Tibial artery (tissue), 4 donors: Measurements from ENCODE around the gene ZNF532.
A peak's percentile ranks its signal among the peaks of the same experiment; 100 is the strongest.

ENCODE experiments used
- DNase-seq, 2 donors: peaks; one replicate each; pipeline ENCODE4 v3.0.0-alpha.2; 2019
- H3K27ac ChIP-seq, 2 donors: fragments of 200-600 bp; sonication (generic) in 1 of 2; 1 replicate in 1 of 2; 2 replicates in 1 of 2; pipeline ENCODE4 v1.5.1; 2018 to 2019; ENCODE audit warnings: mild to moderate bottlenecking in 1 of 2
- H3K27me3 ChIP-seq, 2 donors: fragments of 200-600 bp; sonication (generic) in 1 of 2; one replicate each; pipeline versions ENCODE4 v1.5.1 to v1.6.0; 2016 to 2019
- H3K36me3 ChIP-seq, 3 donors: fragments of 200-600 bp; sonication (generic) in 2 of 3; one replicate each; pipeline ENCODE4 v1.5.1; 2016 to 2019; ENCODE audit warnings: mild to moderate bottlenecking in 2 of 3
- H3K4me1 ChIP-seq, 4 donors: fragments of 200-600 bp; sonication (generic) in 2 of 4; 1 replicate in 3 of 4; 2 replicates in 1 of 4; pipeline ENCODE4 v1.5.1; 2016 to 2019
- H3K4me3 ChIP-seq, 2 donors: fragments of 200-600 bp; sonication (generic) in 1 of 2; 1 replicate in 1 of 2; 2 replicates in 1 of 2; pipeline ENCODE4 v1.5.1; 2018 to 2019; ENCODE audit warnings: mild to moderate bottlenecking in 2 of 2
- H3K9me3 ChIP-seq, 3 donors: fragments of 200-600 bp; sonication (generic) in 1 of 3; one replicate each; pipeline ENCODE4 v1.5.1; 2016 to 2019
- intact Hi-C: fragments of 100-400 bp; cut with DNase I; formaldehyde crosslinking; loops from one replicate; pipeline ENCODE4 v1.15.0; 2023; ENCODE audit warnings: low total_unique reads
- TF ChIP-seq, protein P1 (sequence below), 2 experiments: fragments of 200-600 bp in 1 of 2; fragments of 450-650 bp in 1 of 2; IDR thresholded peaks; one replicate each; pipeline ENCODE4 v1.5.1; 2017 to 2019; ENCODE audit warnings: antibody characterized with exemption in 2 of 2, mild to moderate bottlenecking in 1 of 2, moderate library complexity in 1 of 2

Gene ZNF532

DNA sequence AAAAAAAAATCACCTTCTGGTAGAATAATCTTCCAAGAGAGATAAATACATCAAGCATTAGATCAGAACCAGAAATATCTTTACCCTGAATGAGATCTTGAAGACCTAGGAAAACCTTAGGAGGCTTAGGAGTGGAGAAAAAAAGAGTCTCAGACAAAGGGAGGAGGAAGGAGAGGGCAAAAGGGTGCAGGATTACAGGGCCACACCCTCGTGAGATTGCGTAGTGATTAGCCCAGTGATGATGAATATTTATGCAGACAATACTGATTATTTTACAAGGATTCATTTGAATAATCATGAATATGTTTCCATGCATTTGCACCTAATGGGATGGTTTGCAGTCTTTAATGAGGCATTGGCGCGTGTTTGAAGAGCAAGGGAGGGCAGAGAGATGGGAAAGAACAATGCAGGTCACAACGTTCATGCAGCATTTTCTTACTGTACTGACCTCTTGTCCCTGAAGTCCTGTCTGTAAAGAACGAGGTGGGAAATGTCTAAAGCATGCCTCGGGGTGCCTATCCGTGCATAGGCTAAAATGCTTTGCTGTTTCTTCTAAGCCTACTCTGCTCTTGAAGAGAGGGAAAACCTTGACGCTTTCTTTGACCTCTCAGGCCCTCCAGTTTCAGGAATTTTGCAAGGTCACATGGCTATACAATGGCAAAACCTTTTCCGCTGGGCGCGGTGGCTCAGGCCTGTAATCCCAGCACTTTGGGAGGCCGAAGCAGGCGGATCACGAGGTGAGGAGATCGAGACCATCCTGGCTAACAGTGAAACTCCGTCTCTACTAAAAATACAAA is 18.6 kb upstream of the ZNF532 start:
- intact Hi-C loops = no loop called here
- no peaks in the 10 kb centered on the region for H3K36me3 ChIP-seq
- TF ChIP-seq, protein P1, sequence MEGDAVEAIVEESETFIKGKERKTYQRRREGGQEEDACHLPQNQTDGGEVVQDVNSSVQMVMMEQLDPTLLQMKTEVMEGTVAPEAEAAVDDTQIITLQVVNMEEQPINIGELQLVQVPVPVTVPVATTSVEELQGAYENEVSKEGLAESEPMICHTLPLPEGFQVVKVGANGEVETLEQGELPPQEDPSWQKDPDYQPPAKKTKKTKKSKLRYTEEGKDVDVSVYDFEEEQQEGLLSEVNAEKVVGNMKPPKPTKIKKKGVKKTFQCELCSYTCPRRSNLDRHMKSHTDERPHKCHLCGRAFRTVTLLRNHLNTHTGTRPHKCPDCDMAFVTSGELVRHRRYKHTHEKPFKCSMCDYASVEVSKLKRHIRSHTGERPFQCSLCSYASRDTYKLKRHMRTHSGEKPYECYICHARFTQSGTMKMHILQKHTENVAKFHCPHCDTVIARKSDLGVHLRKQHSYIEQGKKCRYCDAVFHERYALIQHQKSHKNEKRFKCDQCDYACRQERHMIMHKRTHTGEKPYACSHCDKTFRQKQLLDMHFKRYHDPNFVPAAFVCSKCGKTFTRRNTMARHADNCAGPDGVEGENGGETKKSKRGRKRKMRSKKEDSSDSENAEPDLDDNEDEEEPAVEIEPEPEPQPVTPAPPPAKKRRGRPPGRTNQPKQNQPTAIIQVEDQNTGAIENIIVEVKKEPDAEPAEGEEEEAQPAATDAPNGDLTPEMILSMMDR (IDR thresholded peaks at IDR 0.05) = no peak
- no peaks in the 10 kb centered on the region for H3K9me3 ChIP-seq
- no peak overlapping the region for H3K27ac ChIP-seq
- DNase-seq = no peak
- peaks cover 0 to 21% (median 7%) of the 10 kb centered on the region in 4 donors for H3K4me1 ChIP-seq
- no peaks in the 10 kb centered on the region for H3K27me3 ChIP-seq
- no peak overlapping the region for H3K4me3 ChIP-seq

DNA sequence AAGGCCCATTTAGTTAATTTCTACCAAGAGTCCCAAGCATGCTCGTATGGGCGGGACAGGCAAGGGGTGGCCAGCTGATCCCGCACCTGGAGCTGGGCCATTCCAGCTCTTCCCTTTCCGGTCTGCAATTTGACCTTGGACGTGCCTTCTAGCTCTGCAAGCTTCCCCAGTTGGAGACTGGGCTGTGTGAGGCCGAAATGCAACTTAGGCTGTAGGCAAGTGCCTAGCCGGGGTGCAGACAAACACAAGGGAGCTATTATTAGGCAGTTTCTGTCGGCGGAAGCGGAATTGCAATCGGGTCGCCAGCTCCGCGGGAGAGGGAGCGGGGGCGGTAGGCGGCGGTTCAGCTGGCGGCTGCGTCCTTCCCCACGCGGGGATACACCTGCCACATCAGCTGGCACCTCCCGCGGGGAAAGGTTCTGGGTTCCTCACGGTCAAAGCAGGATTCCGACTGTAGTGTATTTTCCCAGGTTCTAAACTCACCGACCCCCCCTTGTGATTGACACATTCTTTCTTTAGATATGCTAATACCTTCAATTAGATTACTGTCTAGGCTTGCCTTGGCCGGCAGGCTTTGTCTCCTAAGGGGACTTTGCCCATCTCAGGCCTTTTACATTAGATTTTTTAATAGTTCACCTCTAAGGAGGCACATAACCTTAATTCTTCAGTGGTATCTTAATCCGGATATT is 17.1 kb upstream of the ZNF532 start:
- no peaks in the 10 kb centered on the region for H3K36me3 ChIP-seq
- DNase-seq = no peak
- H3K4me1 ChIP-seq = peaks cover 0 to 32% (median 9%) of the 10 kb centered on the region in 4 donors
- TF ChIP-seq, protein P1 (IDR thresholded peaks at IDR 0.05) = no peak
- H3K27me3 ChIP-seq = no peaks in the 10 kb centered on the region
- no peaks in the 10 kb centered on the region for H3K9me3 ChIP-seq
- H3K27ac ChIP-seq = no peak overlapping the region
- peak overlapping the region; percentile 20 to 23 for H3K4me3 ChIP-seq
- intact Hi-C loops = no loop called here

DNA sequence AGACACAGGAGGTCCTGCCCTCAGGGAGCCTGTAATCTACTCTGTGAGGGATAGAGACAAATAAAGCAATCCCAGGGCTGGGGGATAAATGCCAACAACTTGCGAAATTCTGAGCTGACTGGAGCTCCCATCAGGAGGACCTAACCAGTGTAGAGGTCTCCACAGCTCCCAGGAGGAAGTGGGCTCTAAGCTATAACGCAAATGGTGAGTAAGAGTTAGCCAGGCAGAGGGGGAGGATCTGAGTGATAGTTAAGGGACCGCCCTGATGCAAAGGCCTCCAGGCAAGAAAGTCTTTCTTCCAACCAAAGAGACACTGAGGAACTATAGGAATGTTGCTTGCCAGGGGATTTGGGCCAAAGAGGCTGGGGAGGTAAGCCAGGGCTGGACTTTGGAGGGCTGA is 16.0 kb upstream of the ZNF532 start:
- no peak for DNase-seq
- no peaks in the 10 kb centered on the region for H3K9me3 ChIP-seq
- H3K4me3 ChIP-seq = no peak overlapping the region
- intact Hi-C loops = no loop called here
- no peaks in the 10 kb centered on the region for H3K27me3 ChIP-seq
- H3K4me1 ChIP-seq = peaks cover 0 to 32% (median 9%) of the 10 kb centered on the region in 4 donors
- no peak overlapping the region for H3K27ac ChIP-seq
- TF ChIP-seq, protein P1 (IDR thresholded peaks at IDR 0.05) = no peak
- no peaks in the 10 kb centered on the region for H3K36me3 ChIP-seq

DNA sequence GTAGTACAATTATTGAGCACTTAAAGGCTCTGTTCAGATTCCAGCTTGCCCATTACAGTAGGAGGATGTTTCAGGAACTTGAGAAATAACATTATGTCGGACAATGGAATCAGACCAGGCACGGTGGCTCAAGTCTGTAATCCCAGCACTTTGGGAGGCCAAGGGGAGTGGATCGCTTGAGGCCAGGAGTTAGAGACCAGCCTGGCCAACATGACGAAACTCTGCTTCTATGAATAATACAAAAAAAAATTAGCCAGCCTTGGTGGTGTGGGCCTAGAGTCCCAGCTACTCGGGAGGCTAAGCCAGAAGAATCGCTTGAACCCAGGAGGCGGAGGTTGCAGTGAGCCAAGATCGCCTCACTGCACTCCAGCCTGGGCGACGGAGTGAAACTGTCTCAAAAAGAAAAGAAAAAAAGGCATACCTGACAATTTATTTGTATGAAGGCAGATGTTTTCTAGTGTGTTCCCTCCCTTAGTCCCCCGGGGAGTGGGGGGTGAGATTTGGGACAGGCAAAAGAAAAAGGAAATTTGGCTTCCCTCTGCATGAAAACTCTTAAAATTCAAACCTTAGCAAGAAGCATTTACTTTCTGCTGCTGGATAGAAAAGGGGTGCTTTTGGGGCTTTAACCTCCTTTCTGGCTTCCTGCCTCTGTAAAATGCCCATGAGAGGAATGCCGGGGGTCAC is 13.7 kb upstream of the ZNF532 start:
- H3K9me3 ChIP-seq = no peaks in the 10 kb centered on the region
- no peaks in the 10 kb centered on the region for H3K36me3 ChIP-seq
- TF ChIP-seq, protein P1 (IDR thresholded peaks at IDR 0.05) = no peak
- DNase-seq = peak in 1 of 2 donors; percentile 57
- peak overlapping the region; percentile 10 to 33 for H3K27ac ChIP-seq
- intact Hi-C loops = no loop called here
- H3K4me3 ChIP-seq = no peak overlapping the region
- peaks cover 0 to 17% (median 8%) of the 10 kb centered on the region in 4 donors for H3K4me1 ChIP-seq
- H3K27me3 ChIP-seq = no peaks in the 10 kb centered on the region

DNA sequence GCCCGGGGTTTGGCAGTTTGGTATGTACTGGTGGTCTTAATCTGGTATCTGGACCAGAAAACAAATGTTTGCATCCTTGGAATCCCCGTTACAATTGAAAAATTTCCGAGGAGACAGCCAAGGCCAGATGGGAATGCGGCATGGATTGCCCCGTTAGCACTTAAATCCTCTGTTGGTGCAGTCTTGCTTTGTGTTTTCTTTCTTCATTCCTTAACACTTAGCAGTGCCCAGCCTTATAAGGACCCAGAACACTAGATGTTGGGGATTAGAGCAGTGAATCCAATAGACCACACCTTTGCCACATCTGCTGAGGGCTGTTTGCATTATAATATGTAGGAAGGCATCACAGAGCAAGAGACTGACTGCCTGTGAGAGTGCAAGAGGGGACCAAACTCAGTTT is 12.8 kb upstream of the ZNF532 start:
- Histone ChIP-seq H3K36me3 (no peaks in the 10 kb centered on the region), H3K27ac (peak overlapping the region; percentile 10 to 33), H3K4me3 (no peak overlapping the region), H3K4me1 (peaks cover 0 to 17% (median 7%) of the 10 kb centered on the region in 4 donors), H3K9me3 (no peaks in the 10 kb centered on the region), H3K27me3 (no peaks in the 10 kb centered on the region)
- TF ChIP-seq, protein P1 (IDR thresholded peaks at IDR 0.05) = no peak
- intact Hi-C loops = no loop called here
- no peak for DNase-seq
